ENCODE results near the gene TBL3.
"Not testable (repeated sequence)": the region's sequence is repeated elsewhere in the genome, so short reads cannot be mapped to it uniquely, and the experiment has no call there.

Gene TBL3

GRCh38 chr16:2001035-2001434, 29.2 kb downstream of the TBL3 start:
- DNase-seq (ENCODE audit: low read depth): no peak

- no peak for DNase-seq (ENCODE audit: low read depth)
These were observed 29.9 kb downstream of the TBL3 start for GRCh38 chr16:2001456-2002355.

- no peak for DNase-seq (ENCODE audit: low read depth)
These were observed 30.8 kb downstream of the TBL3 start for GRCh38 chr16:2002406-2003230.

- DNase-seq (ENCODE audit: low read depth): no peak
These were observed 31.5 kb downstream of the TBL3 start for GRCh38 chr16:2003231-2003826.

- DNase-seq (ENCODE audit: low read depth): no peak
These were observed 32.2 kb downstream of the TBL3 start for GRCh38 chr16:2003827-2004641.

- DNase-seq (ENCODE audit: low read depth): no peak
These were observed 33.1 kb downstream of the TBL3 start for GRCh38 chr16:2004795-2005517.

GRCh38 chr16:2005646-2006045, 33.8 kb downstream of the TBL3 start:
- DNase-seq (ENCODE audit: low read depth): no peak

- no peak for DNase-seq (ENCODE audit: low read depth)
These were observed 34.5 kb downstream of the TBL3 start for GRCh38 chr16:2006317-2006716.

GRCh38 chr16:2007081-2007836, 35.4 kb downstream of the TBL3 start:
- DNase-seq (ENCODE audit: low read depth): no peak

- peak; percentile 74 for DNase-seq (ENCODE audit: low read depth)
These were observed 36.2 kb downstream of the TBL3 start for GRCh38 chr16:2008009-2008526.

- DNase-seq (ENCODE audit: low read depth): no peak
These were observed 36.8 kb downstream of the TBL3 start for GRCh38 chr16:2008631-2009163.

- DNase-seq (ENCODE audit: low read depth): no peak
These were observed 37.4 kb downstream of the TBL3 start for GRCh38 chr16:2009164-2009711.

- DNase-seq (ENCODE audit: low read depth): peak; percentile 82
These were observed 38.1 kb downstream of the TBL3 start, which contains the start of gene ZNF598 for GRCh38 chr16:2009791-2010510. Gene ZNF598 (minus strand): TSS chr16:2009821.

GRCh38 chr16:2011726-2012125, 39.9 kb downstream of the TBL3 start:
- DNase-seq (ENCODE audit: low read depth): not testable (repeated sequence)

GRCh38 chr16:2013527-2013926, 41.7 kb downstream of the TBL3 start:
- no peak for DNase-seq (ENCODE audit: low read depth)

- DNase-seq (ENCODE audit: low read depth): no peak
These were observed 43.5 kb downstream of the TBL3 start for GRCh38 chr16:2015117-2015946.

GRCh38 chr16:2015947-2016208, 44.0 kb downstream of the TBL3 start:
- DNase-seq (ENCODE audit: low read depth): no peak

GRCh38 chr16:2016407-2016922, 44.6 kb downstream of the TBL3 start:
- DNase-seq (ENCODE audit: low read depth): no peak
